AG04449 (cell line): ENCODE results near the gene MAGI1.
A peak's percentile ranks its signal among the peaks of the same experiment; 100 is the strongest.

Source experiments
- CTCF ChIA-PET: fragments of 350-600 bp; formaldehyde crosslinking; extraction: SDS; loops from one replicate; lab custom pipeline; 2021; ENCODE audit warnings: antibody characterized with exemption; lab: Yijun Ruan, JAX
- POLR2A ChIA-PET: fragments of 400-600, 350-600 bp; formaldehyde crosslinking; extraction: SDS; loops from one replicate; lab custom pipeline; 2020; ENCODE audit warnings: antibody characterized with exemption, inconsistent platforms; lab: Yijun Ruan, JAX
- DNase-seq: peaks from one replicate; pipeline ENCODE4 v3.0.0-alpha.2; 2010; ENCODE audit warnings: low read depth, low spot score
- H3K4me3 ChIP-seq: 2 replicates; pipeline ENCODE4 v1.5.1; 2011; ENCODE audit warnings: low read depth, mild to moderate bottlenecking, control low read depth, low read length
- TF ChIP-seq, protein P1 (sequence below): IDR thresholded peaks from one replicate; pipeline ENCODE4 v1.5.1; 2011; ENCODE audit warnings: mild to moderate bottlenecking, moderate library complexity, low read length, control low read depth, inconsistent platforms; ENCODE audit not compliant: insufficient read depth; ENCODE audit errors: missing control alignments

MAGI1 gene

DNA sequence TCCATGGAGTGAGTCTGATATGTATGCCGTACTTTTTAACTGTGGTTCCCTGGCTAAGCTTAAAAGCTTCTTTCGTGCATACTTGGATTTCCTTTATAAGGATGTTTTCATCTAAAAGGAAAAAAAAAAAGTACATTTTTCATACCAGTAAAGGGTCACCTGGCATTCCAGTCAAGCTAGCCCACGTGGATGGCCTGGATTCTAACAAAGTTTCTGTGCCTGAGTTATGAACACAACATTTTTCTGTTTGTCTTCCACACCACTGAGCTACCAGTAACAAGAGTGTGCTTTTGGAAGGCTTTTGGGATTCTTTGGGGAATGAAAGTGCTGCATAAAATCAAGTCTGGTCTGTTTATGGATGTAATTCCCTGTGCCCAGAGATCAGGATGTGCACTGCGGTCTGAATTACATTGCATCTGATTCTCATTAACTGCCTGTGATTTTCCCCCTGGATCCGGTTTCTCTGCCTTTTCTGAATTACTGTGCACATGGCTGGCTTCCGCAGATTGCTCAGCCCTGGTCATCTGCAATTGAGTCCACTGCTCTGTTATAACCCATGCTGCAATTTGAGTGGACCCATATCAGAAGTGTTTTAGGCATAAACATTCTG lies 38.2 kb upstream of the MAGI1 start:
- TF ChIP-seq, protein P1, sequence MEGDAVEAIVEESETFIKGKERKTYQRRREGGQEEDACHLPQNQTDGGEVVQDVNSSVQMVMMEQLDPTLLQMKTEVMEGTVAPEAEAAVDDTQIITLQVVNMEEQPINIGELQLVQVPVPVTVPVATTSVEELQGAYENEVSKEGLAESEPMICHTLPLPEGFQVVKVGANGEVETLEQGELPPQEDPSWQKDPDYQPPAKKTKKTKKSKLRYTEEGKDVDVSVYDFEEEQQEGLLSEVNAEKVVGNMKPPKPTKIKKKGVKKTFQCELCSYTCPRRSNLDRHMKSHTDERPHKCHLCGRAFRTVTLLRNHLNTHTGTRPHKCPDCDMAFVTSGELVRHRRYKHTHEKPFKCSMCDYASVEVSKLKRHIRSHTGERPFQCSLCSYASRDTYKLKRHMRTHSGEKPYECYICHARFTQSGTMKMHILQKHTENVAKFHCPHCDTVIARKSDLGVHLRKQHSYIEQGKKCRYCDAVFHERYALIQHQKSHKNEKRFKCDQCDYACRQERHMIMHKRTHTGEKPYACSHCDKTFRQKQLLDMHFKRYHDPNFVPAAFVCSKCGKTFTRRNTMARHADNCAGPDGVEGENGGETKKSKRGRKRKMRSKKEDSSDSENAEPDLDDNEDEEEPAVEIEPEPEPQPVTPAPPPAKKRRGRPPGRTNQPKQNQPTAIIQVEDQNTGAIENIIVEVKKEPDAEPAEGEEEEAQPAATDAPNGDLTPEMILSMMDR: no peak
- peak; percentile 59 for DNase-seq
- POLR2A ChIA-PET: no interaction called here
- CTCF ChIA-PET: interaction anchor here (0.7 to 1.3 kb wide), 2 partner anchors 14 to 119 kb away, joined by 3 to 4 read pairs; no protein-coding TSS in a partner anchor
- H3K4me3 ChIP-seq: no peak overlapping the region

DNA sequence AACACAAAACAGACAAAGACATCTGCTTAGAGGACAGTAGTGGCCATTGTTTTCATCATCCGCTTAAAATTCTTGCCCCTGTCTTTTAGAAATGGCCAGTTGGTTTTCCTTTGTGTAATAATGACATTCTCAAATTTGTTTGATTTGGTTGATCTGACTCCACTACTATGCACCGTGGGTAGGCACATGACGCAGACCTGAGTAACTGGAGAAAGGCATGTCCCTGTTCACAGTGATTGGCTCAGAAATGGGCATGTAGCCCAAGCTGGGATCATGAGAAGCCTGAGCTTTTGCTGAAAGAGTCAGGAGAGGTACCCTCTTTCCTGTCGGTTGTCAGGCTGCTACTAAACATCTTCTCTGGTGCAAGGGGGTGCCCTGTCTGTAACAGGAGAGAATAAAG lies 36.6 kb upstream of the MAGI1 start:
- ChIA-PET POLR2A (no interaction called here), CTCF (interaction anchor here (1.0 kb wide), 1 partner anchor 28 kb away, joined by 3 read pairs; no protein-coding TSS in a partner anchor)
- no peak overlapping the region for H3K4me3 ChIP-seq
- TF ChIP-seq, protein P1: no peak
- DNase-seq: peak; percentile 12

DNA sequence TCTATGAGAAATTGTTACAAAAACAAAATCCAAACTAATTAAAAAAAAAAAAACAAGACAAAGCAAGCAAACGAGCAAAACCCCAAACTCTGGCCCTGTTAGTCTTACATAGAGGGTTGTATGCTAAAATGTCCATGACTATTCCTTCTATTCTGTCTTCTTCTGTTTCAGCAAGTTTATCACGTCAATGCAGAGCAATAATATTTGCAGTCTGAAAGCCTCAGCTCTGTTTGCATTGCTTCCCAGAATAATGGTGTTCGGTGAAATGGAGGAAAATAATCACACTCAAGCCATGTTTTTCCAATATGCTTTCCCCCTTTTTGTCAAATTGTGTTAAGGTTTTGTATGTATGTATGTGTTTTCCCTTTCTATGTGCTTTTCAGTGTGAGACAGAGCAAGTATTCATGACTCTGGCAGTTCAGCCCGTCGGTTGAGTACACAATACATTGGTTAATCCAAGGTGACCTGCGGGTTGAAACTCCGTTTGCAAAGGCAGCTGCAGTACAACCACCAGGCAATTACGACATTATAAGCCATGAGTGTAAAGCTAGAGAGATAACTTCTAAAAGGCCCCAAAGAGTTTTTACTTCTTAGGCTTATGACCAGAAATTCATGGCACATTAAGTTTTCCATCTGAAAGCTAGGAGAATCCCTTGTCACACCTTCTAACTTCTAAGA lies 34.9 kb upstream of the MAGI1 start:
- CTCF ChIA-PET: interaction anchor here (1.4 kb wide), 1 partner anchor 51 kb away, joined by 4 read pairs; no protein-coding TSS in a partner anchor
- DNase-seq: no peak
- TF ChIP-seq, protein P1: no peak
- H3K4me3 ChIP-seq: no peak overlapping the region
- POLR2A ChIA-PET: no interaction called here

DNA sequence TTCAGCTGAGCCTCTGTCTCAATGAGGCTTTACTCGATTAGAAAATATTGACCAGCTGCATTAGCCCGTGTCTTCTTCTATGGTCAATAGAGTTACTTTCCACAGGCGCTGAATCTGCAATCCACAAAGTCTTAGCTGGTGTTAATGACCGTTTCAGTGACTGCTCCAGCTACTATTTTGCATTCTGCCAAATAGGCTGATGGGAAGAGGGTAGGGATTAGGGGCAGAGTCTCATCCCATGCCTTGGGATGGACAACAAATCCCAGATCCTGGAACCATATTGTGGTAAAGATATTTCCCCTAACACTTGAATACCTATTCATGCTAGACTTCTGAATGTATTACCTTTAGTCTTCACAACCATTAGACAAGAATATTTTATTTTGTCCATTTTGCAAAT lies 29.5 kb upstream of the MAGI1 start:
- no peak overlapping the region for H3K4me3 ChIP-seq
- CTCF ChIA-PET: no interaction called here
- DNase-seq: no peak
- TF ChIP-seq, protein P1: no peak
- POLR2A ChIA-PET: no interaction called here

DNA sequence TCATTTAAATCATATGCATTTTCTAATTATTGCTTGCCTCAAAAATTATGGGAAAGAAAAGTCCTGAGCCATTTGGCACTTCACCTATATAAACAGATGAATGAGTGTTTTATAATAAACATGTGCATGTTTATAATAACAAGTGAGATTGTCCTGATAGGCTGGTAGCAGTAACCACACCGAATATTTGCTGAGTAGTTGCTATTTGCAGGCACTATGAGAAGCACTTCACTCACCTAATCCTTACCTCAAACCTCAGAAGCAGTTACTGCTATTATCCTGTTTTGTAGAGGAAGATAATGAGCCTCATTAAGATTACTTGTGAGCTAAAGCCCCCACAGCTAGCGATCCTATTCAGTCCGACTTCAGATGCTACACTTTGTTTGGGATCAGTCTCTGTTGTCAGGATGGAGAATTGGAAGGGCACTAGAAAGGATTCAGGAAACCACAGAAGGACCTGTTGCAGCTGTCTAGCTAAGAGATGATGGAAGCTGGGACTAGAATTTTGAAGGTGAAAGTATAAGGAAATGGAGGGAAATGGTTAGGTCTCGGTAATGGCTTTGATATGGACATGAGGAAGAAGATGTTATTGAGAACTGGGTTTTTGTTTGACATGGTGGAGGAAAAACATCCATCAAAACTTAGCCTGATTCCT lies 28.4 kb upstream of the MAGI1 start:
- no peak for DNase-seq
- POLR2A ChIA-PET: no interaction called here
- H3K4me3 ChIP-seq: no peak overlapping the region
- CTCF ChIA-PET: no interaction called here
- TF ChIP-seq, protein P1: no peak

DNA sequence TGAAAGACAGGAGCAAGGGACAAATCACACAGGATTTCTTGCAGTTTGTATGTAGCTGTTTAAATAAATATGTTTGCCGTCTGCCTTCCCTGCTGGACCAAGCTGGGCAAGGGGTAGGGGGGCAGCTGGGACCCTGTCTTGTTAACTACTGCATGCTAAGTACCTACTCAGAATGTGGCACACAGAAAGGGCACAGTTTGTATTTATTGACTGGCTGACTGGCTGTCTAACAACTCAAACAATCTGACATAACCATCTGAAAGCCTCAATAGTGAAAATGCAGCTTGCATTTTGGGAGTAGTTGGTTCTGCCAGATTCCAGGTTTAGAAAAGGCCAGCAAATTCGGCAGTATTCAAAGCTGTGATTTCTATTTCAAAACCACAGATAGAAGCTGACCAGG lies 16.6 kb upstream of the MAGI1 start:
- H3K4me3 ChIP-seq: no peak overlapping the region
- ChIA-PET POLR2A (no interaction called here), CTCF (interaction anchor here (1.6 kb wide), 1 partner anchor 10 kb away, joined by 3 read pairs; no protein-coding TSS in a partner anchor)
- TF ChIP-seq, protein P1: no peak
- no peak for DNase-seq
